DND-41 (cell line): ENCODE measurements around the gene CIZ1.
"Not testable (repeated sequence)": the region's sequence is repeated elsewhere in the genome, so short reads cannot be mapped to it uniquely, and the experiment has no call there.

ENCODE experiments used
- ATAC-seq: fragments of 200-7000 bp; cut with Tn5 transposase; 3 replicates; pipeline ENCODE4 v1.9.1; 2021; ENCODE audit warnings: low read depth; ENCODE audit not compliant: insufficient read depth
- DNase-seq: peaks from one replicate; pipeline ENCODE4 v3.0.0-alpha.2; 2020
- H2AFZ ChIP-seq: 2 replicates; pipeline ENCODE4 v1.6.0; 2012; ENCODE audit warnings: low read depth, low read length
- H3K27ac ChIP-seq: 2 replicates; pipeline ENCODE4 v1.5.1; 2012; ENCODE audit warnings: low read length, inconsistent platforms
- H3K27me3 ChIP-seq: fragments of 200-600 bp; sonication (generic); 2 replicates; pipeline ENCODE4 v1.6.0; 2012; ENCODE audit warnings: low read length, mild to moderate bottlenecking, inconsistent platforms; ENCODE audit not compliant: insufficient read depth, poor library complexity
- H3K36me3 ChIP-seq: 2 replicates; pipeline ENCODE4 v1.5.1; 2012; ENCODE audit warnings: low read length, inconsistent platforms; ENCODE audit not compliant: insufficient read depth
- H3K4me1 ChIP-seq: 2 replicates; pipeline ENCODE4 v1.5.1; 2012; ENCODE audit warnings: mild to moderate bottlenecking, low read length; ENCODE audit not compliant: insufficient read depth
- H3K4me2 ChIP-seq: 2 replicates; pipeline ENCODE4 v1.6.0; 2012; ENCODE audit warnings: mild to moderate bottlenecking, moderate library complexity, low read length, inconsistent platforms; ENCODE audit not compliant: insufficient read depth
- H3K4me3 ChIP-seq, 2 experiments: fragments of 200-600 bp in 1 of 2; shearing (Covaris generic) in 1 of 2; 2 replicates each; pipeline ENCODE4 v1.5.1; 2012 to 2016; ENCODE audit warnings: inconsistent platforms in 2 of 2, low read length in 2 of 2, mild to moderate bottlenecking in 2 of 2, low read depth in 1 of 2, moderate library complexity in 1 of 2
- H3K79me2 ChIP-seq: 2 replicates; pipeline ENCODE4 v1.6.0; 2012; ENCODE audit warnings: low read length, inconsistent platforms; ENCODE audit not compliant: insufficient read depth
- H3K9ac ChIP-seq: 2 replicates; pipeline ENCODE4 v1.6.0; 2012; ENCODE audit warnings: low read depth, mild to moderate bottlenecking, inconsistent platforms, low read length, moderate library complexity
- H3K9me3 ChIP-seq: 2 replicates; pipeline ENCODE4 v1.5.1; 2012; ENCODE audit warnings: low read length, moderate library complexity, mild to moderate bottlenecking, inconsistent platforms; ENCODE audit not compliant: insufficient read depth, severe bottlenecking
- H4K20me1 ChIP-seq: 2 replicates; pipeline ENCODE4 v1.6.0; 2012; ENCODE audit warnings: low read length; ENCODE audit not compliant: insufficient read depth
- CTCF ChIP-seq: IDR thresholded peaks from 2 replicates; pipeline ENCODE4 v1.5.1; 2012; ENCODE audit warnings: borderline replicate concordance, low read length, moderate library complexity, mild to moderate bottlenecking; ENCODE audit not compliant: poor library complexity, severe bottlenecking; ENCODE audit errors: extremely low read depth
- EZH2 ChIP-seq: IDR thresholded peaks from 3 replicates; pipeline ENCODE4 v1.6.1; 2012; ENCODE audit warnings: borderline replicate concordance, low read depth, mild to moderate bottlenecking, moderate library complexity, low read length, inconsistent platforms; ENCODE audit not compliant: severe bottlenecking

CIZ1 gene

GRCh38 chr9:128136816-128137793 is 54.3 kb downstream of the CIZ1 start:
- H3K4me3 ChIP-seq: no peak overlapping the region
- no peak overlapping the region for H2AFZ ChIP-seq
- H3K9ac ChIP-seq: no peak overlapping the region
- no peaks in the 10 kb centered on the region for H3K79me2 ChIP-seq
- no peaks in the 10 kb centered on the region for H3K27me3 ChIP-seq
- no peak overlapping the region for H3K4me2 ChIP-seq
- no peaks in the 10 kb centered on the region for H3K36me3 ChIP-seq
- no peak for ATAC-seq
- no peak for TF ChIP-seq CTCF
- no peak for TF ChIP-seq EZH2
- no peaks in the 10 kb centered on the region for H3K9me3 ChIP-seq
- peaks cover 3% of the 10 kb centered on the region; the same call in 1 of the 2 replicates for H3K4me1 ChIP-seq
- no peak overlapping the region for H3K27ac ChIP-seq
- DNase-seq: no peak
- H4K20me1 ChIP-seq: no peaks in the 10 kb centered on the region

- H4K20me1 ChIP-seq, ATAC-seq, H3K9ac ChIP-seq, H3K4me2 ChIP-seq, H3K9me3 ChIP-seq, H3K27me3 ChIP-seq, H3K4me3 ChIP-seq, H2AFZ ChIP-seq, H3K79me2 ChIP-seq, H3K27ac ChIP-seq, H3K4me1 ChIP-seq, H3K36me3 ChIP-seq, DNase-seq: not testable (repeated sequence)
Measured at GRCh38 chr9:128135561-128135960, 55.8 kb downstream of the CIZ1 start.

- not testable (repeated sequence) for H3K9me3 ChIP-seq, DNase-seq, H3K27ac ChIP-seq, H4K20me1 ChIP-seq, ATAC-seq, H3K4me3 ChIP-seq, H3K36me3 ChIP-seq, H3K27me3 ChIP-seq, H3K79me2 ChIP-seq, H2AFZ ChIP-seq, H3K9ac ChIP-seq, H3K4me2 ChIP-seq, H3K4me1 ChIP-seq
Measured at GRCh38 chr9:128132139-128132538, 59.2 kb downstream of the CIZ1 start.

GRCh38 chr9:128131346-128131745 is 60.0 kb downstream of the CIZ1 start:
- H3K4me3 ChIP-seq, H3K27me3 ChIP-seq, H3K4me2 ChIP-seq, H3K9me3 ChIP-seq, H3K36me3 ChIP-seq, DNase-seq, H4K20me1 ChIP-seq, H3K9ac ChIP-seq, ATAC-seq, H2AFZ ChIP-seq, H3K27ac ChIP-seq: not testable (repeated sequence)
- H3K79me2 ChIP-seq: peaks cover 11% of the 10 kb centered on the region
- peaks cover 16% of the 10 kb centered on the region for H3K4me1 ChIP-seq

- not testable (repeated sequence) for H3K4me2 ChIP-seq, H4K20me1 ChIP-seq, H3K4me3 ChIP-seq, DNase-seq, H2AFZ ChIP-seq, H3K9ac ChIP-seq, H3K27me3 ChIP-seq, H3K27ac ChIP-seq, ATAC-seq, H3K36me3 ChIP-seq, H3K9me3 ChIP-seq
- Histone ChIP-seq H3K4me1 (peaks cover 23% of the 10 kb centered on the region), H3K79me2 (peaks cover 18% of the 10 kb centered on the region)
Measured at GRCh38 chr9:128130651-128131050, 60.7 kb downstream of the CIZ1 start.
